CD4-positive, alpha-beta T cell treated with Interleukin-1 beta for 1 hour (primary cell): ENCODE results near the gene PTPRD.

Experiments used
- DNase-seq, 2 donors: peaks; one replicate each; pipeline ENCODE4 v3.0.0-alpha.2; 2020 to 2022

Gene PTPRD

GRCh38 chr9:9730174-9730573, 882.6 kb downstream of the PTPRD start:
- DNase-seq: no peak

GRCh38 chr9:9729082-9729481, 883.7 kb downstream of the PTPRD start:
- DNase-seq: no peak

- DNase-seq: no peak
These were observed 893.3 kb downstream of the PTPRD start for GRCh38 chr9:9719373-9720112.

- DNase-seq: no peak
These were observed 894.1 kb downstream of the PTPRD start for GRCh38 chr9:9718691-9719090.

- no peak for DNase-seq
These were observed 933.4 kb downstream of the PTPRD start for GRCh38 chr9:9679433-9679832.

GRCh38 chr9:9674461-9674860, 938.3 kb downstream of the PTPRD start:
- no peak for DNase-seq

- DNase-seq: no peak
These were observed 942.3 kb downstream of the PTPRD start for GRCh38 chr9:9670454-9670853.

GRCh38 chr9:9645006-9645405, 967.8 kb downstream of the PTPRD start:
- DNase-seq: no peak

GRCh38 chr9:9631284-9631683, 981.5 kb downstream of the PTPRD start:
- no peak for DNase-seq

- DNase-seq: no peak
These were observed 987.6 kb downstream of the PTPRD start for GRCh38 chr9:9625248-9625647.

GRCh38 chr9:9623506-9623905, 989.3 kb downstream of the PTPRD start:
- DNase-seq: no peak

GRCh38 chr9:9621355-9621940, 991.4 kb downstream of the PTPRD start:
- no peak for DNase-seq

- no peak for DNase-seq
These were observed 992.1 kb downstream of the PTPRD start for GRCh38 chr9:9620736-9621135.

GRCh38 chr9:9615086-9615485, 997.7 kb downstream of the PTPRD start:
- no peak for DNase-seq

- no peak for DNase-seq
These were observed 998.2 kb downstream of the PTPRD start for GRCh38 chr9:9614607-9615006.

- DNase-seq: no peak
These were observed 1000.0 kb downstream of the PTPRD start for GRCh38 chr9:9612755-9613154.

GRCh38 chr9:9612270-9612669, 1000.5 kb downstream of the PTPRD start:
- peak in 1 of 2 donors; percentile 21 for DNase-seq

- DNase-seq: no peak
These were observed 1007.1 kb downstream of the PTPRD start for GRCh38 chr9:9605681-9606080.

- DNase-seq: no peak
These were observed 1009.5 kb downstream of the PTPRD start for GRCh38 chr9:9603345-9603744.

- DNase-seq: no peak
These were observed 1014.1 kb downstream of the PTPRD start for GRCh38 chr9:9598723-9599122.

- no peak for DNase-seq
These were observed 1020.7 kb downstream of the PTPRD start for GRCh38 chr9:9592104-9592503.

GRCh38 chr9:9585920-9586319, 1026.9 kb downstream of the PTPRD start:
- no peak for DNase-seq

- no peak for DNase-seq
These were observed 1038.7 kb downstream of the PTPRD start for GRCh38 chr9:9574080-9574479.

- DNase-seq: no peak
These were observed 1047.1 kb downstream of the PTPRD start for GRCh38 chr9:9565700-9566099.

- no peak for DNase-seq
These were observed 1049.0 kb downstream of the PTPRD start for GRCh38 chr9:9563817-9564216.
